Measurements from ENCODE around the gene HYAL1.

Gene HYAL1

GRCh38 chr3:50297896-50298725, 5.3 kb downstream of the HYAL1 start:
- peak overlapping the region; percentile 92 for H3K4me3 ChIP-seq (ENCODE audit: low read length)
- no peak for DNase-seq (ENCODE audit: low read depth)
- TF ChIP-seq CTCF (IDR thresholded peaks at IDR 0.05; ENCODE audit: insufficient read depth, low read depth, low read length, missing control alignments), result peak; percentile 38

- H3K4me3 ChIP-seq (ENCODE audit: low read length), result no peak overlapping the region
- no peak for TF ChIP-seq CTCF (IDR thresholded peaks at IDR 0.05; ENCODE audit: insufficient read depth, low read depth, low read length, missing control alignments)
- DNase-seq (ENCODE audit: low read depth), result no peak
These were observed 6.0 kb downstream of the HYAL1 start for GRCh38 chr3:50297384-50297775.

- no peak overlapping the region for H3K4me3 ChIP-seq (ENCODE audit: low read length)
- no peak for TF ChIP-seq CTCF (IDR thresholded peaks at IDR 0.05; ENCODE audit: insufficient read depth, low read depth, low read length, missing control alignments)
- DNase-seq (ENCODE audit: low read depth), result no peak
These were observed 6.5 kb downstream of the HYAL1 start for GRCh38 chr3:50296721-50297383.

- no peak for DNase-seq (ENCODE audit: low read depth)
- no peak for TF ChIP-seq CTCF (IDR thresholded peaks at IDR 0.05; ENCODE audit: insufficient read depth, low read depth, low read length, missing control alignments)
- no peak overlapping the region for H3K4me3 ChIP-seq (ENCODE audit: low read length)
These were observed 7.6 kb downstream of the HYAL1 start for GRCh38 chr3:50295553-50296431.

- TF ChIP-seq CTCF (IDR thresholded peaks at IDR 0.05; ENCODE audit: insufficient read depth, low read depth, low read length, missing control alignments), result no peak
- no peak overlapping the region for H3K4me3 ChIP-seq (ENCODE audit: low read length)
- DNase-seq (ENCODE audit: low read depth), result no peak
These were observed 8.6 kb downstream of the HYAL1 start for GRCh38 chr3:50294492-50295403.

- no peak overlapping the region for H3K4me3 ChIP-seq (ENCODE audit: low read length)
- no peak for DNase-seq (ENCODE audit: low read depth)
- no peak for TF ChIP-seq CTCF (IDR thresholded peaks at IDR 0.05; ENCODE audit: insufficient read depth, low read depth, low read length, missing control alignments)
These were observed 9.3 kb downstream of the HYAL1 start for GRCh38 chr3:50294089-50294488.

All from epithelial cell of esophagus (primary cell).